CD4-positive, alpha-beta T cell treated with Interleukin-15 for 4 hours (primary cell): ENCODE measurements around the gene CCDC158.

Experiments
- DNase-seq: peaks from one replicate; pipeline ENCODE4 v3.0.0-alpha.2; 2020; ENCODE audit warnings: low spot score

Gene CCDC158

DNA sequence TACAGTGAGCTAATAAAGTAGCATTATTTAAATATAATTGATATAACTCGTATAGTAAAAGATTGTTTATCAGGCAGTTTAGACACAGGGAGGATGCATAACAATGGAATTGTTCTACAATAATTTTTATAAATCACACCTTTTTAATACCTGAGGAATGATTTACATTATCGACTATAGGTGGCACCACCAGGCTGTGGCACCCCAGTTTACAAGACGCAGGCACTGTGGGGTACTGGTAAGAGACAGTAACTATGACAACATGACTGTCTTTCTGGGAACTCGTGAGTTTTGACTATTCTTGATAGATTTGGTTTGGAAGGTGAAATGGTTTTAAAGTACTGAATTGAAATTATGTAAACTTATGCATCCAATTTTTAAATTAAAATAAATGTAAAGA is 141.5 kb downstream of the CCDC158 start:
- DNase-seq: peak; percentile 45

- no peak for DNase-seq
Observed at GRCh38 chr4:76278583-76278982, 142.4 kb downstream of the CCDC158 start.

DNA sequence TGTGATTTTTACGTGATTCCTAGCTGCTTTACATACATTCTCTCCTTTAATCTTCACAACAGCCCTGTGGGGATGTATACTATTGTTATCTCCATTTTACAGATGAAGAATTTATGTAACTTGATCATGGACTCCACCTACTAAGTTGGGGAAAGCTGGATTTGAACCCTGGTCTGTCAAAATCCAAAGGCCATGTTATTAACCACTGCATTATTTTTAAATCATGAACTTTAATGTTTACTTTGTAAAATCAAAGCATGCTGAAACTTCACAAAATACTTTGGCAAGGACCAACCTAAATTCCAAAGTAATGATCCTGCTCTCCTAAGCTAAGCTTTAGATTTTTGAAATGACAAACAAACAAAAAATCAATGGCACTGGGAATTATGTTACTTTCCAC is 143.3 kb downstream of the CCDC158 start:
- no peak for DNase-seq

- no peak for DNase-seq
Observed at GRCh38 chr4:76276813-76277212, 144.1 kb downstream of the CCDC158 start.

DNA sequence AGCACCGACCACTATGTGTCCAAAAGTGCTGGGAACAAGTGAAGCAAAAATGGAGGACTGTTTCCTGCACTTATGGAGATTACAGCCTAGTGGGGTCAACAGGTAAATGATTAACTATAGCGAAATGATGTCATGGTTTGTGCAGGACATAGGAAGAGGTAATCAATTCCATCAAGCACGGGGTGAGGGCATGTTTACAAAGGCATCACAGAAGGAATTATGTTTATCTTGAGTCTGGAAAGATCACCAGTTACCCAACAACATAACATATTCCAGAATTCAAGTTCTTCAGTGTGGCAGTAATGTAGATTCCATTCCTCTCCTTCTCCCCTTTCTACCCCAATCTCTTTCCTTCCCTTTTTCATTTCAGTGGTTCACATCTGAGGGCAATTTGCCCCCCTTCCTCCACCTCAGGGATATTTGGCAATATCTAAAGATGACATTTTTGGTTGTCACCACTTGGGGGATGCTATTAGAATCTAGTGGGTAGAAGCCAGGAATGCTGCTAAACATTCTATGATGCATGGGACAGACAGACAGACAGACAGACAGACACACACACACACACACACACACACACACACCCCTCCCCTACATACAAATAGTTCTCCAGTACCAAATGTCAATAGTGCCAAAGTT is 145.3 kb downstream of the CCDC158 start:
- no peak for DNase-seq

GRCh38 chr4:76272999-76273398 is 147.9 kb downstream of the CCDC158 start:
- no peak for DNase-seq

GRCh38 chr4:76272582-76272981 is 148.4 kb downstream of the CCDC158 start:
- DNase-seq: no peak

DNA sequence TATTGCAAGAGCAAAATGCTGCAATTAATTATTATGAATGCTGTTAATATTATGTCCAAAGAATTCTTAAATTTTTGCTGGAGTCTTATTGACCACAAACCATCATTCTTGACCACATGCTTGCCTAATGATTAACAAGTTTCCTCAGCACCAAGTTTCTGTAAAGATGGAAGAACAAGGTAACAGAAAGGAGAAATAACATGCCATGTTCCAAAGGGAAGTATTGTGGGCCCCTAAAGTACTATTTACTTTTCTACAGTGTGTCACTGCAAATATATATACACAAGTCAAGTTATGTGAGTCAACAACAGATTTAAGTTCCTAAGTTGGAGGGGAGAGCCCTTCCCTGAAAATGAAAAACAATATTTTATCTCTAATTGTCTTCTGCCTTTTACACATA is 148.9 kb downstream of the CCDC158 start:
- no peak for DNase-seq

GRCh38 chr4:76271248-76271647 is 149.7 kb downstream of the CCDC158 start:
- DNase-seq: no peak

DNA sequence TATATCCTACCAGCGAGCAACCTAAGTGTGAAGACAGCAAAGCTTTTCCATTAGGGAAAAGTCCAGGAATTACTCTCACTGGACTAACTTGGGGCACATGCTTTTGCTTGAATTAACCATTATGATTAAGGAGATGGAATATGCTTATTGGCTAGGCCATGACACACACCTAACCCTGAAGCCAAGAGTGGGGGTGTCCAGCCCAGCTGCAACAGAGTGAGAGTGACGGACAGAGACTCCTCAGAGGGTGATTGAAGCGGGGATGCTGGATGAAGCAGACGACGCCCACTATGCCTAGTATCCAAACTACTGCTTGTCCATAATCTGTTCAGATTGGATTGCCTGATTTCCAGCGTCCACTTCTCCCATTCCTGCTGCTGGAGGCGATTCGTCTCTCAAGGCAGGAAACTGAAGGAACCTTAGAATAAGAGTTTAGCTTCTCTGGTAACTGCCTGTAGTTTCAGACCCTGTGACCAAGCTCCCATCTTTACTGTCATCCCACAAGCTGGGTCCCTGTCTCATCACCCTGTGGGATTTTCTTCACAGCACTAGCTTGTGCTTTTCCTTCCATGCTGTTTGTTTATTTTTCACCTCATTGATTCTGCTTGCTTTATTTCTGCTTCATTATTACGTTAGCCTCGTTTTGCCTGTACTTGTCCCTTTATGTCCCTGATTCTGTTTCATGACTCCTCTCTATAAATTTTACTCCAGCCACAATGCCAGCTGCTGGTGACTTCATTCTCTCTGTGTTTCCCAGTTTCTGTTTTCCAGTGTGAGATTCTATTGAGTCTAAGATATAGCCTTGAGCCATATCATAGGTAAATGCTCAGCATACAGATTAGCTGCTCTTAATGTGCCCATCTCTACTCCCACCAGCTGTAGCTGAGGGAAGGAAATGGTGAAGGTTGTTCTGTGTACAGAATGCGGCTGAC is 150.4 kb downstream of the CCDC158 start:
- DNase-seq: no peak

DNA sequence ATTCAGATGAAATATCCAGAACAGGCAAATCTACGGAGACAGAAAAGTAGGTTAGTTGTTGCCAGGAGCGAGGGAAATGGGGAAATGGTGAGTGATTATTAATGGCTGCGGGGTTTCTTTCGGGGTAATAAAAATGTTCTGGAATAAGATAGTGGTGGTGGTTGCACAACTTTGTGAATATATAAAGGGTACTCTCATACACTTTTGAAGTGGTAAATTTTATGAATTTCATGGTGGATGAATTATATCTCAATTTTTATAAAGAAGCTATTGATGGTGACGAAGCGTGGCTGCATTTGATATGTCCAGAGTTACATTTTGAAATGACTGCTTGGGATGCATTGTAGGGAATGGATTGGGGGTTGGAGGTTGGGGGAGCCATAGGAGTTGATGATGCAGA is 153.1 kb downstream of the CCDC158 start:
- no peak for DNase-seq

DNA sequence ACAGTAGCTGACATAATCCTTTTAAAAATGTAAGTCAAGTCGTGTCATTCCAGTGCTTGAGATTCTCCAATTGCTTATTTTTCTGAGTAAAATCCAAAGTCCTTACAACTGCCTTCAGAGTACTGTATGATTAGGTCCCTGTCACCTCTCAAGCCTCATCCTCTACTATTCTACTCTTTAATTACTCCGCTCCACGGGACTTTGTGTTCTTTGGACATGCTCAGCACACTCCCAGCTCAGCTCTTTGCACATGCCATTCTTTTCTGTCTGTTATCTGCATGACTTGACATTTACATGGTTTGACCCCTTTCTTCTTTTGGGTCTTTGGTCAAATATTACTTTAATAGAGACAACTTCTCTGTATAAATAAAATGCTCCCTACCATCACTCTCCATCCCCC is 154.3 kb downstream of the CCDC158 start:
- no peak for DNase-seq

GRCh38 chr4:76265631-76266218 is 155.2 kb downstream of the CCDC158 start:
- no peak for DNase-seq
